Measurements from ENCODE around the gene POP7.

The POP7 gene

DNA sequence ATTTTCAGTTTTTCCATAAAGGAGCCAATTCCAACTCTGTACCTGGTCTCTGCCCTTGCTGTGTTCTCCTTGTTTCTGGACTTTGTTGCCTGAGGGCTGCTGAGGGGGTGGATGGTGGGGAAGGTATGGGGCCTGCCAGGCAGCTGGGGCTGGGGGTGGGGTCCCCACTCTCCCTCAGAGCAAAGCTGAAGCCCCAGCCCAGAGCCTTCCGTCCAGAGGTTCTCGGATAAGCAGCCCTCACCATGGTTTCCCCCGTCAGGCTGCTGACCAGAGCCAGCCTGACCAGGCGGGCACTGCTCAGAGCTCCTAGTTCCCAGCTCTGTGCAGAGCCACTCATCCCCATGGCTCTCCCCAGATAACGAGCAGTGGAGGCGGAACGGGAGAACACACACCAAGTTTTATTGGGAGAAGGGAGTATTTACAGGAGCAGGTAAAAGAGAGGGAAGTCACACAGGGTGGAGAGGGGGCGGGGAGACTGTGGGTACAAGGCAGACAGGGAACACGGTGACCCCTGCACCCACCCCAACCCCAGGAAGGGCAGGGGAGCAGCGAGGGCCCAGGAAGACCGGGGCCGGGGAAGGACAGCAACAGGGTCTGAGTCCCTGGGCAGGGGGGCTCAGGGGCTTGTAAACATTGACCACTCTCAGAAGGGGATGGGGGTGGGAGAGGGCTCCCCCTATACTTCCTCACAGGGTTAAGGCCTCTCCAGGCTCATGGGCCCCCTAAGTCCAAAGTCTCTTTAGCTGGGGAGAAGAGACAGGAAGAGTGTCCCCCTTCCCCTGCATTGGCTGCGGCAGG is 26.6 kb upstream of the POP7 start:
- DNase-seq: no peak

GRCh38 chr7:100679927-100680575 is 25.9 kb upstream of the POP7 start:
- DNase-seq: no peak

DNA sequence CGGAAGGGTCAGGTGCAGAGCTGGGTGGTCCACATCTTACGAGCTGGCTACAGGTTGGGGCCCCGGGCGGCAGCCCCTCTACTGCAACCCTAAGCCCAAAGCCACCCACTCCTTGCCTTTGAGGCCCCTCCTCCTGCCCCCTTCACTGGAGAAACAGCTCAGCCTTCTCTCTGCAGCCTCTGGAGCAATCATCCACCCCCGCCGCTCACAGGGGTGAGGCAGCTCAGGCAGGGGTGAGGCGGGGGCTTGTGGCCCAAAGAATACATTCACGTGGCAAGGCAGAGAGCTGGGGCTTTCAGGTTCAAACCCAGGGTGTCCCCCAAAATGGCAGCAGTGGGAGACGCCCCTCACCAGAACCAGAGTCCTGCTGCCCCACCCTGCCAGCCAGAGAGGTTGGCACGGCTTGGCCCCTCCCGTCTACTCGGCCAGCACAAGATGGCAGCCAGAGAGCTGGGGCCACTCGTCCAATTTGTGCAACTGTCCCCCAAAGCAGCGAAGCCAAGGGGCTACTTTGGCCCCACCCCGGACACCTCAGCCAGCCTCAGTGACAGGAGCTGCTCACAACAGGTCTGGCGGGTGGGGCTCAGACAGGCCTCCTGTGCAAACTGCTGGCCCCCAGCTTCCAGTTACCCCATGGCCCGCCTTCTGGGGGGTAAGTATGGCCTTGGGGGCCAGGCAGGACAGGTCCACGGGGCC is 25.2 kb upstream of the POP7 start:
- DNase-seq: no peak

DNA sequence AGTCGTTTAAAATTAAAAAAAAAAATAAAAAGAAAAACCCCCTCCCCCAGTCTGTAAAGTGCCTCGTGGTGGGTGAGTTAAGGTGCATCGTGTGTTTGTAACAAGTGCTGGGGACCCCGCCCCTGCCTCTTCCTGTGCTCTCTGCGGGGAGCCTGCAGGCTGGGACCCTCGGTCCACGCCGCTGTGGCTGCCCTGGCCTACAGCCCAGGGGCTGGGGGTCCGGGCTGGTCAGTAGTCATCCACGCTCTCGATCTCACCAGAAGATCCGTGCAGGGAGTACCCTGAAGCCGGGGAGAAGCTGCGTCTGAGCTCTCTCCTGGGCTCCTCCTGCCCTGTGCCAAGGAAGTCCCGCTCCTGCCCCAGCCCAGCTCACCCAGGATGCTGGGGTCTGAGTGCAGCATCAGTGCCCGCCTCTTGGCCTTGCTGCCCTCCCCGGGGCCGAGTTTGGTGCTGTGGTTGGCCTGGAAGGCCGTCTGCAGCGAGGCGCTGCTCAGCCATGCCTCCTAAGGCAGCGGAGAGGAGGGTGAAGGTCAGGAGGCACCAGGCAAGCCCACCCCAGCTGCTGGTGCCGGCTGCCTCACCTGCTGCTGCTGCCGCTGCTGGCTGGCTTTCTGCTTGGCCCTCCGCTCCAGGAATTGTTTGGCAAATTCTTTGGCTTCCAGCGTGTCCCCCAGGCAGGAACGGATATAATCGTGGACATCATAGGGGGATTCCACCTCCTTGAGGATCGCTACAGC is 24.3 kb upstream of the POP7 start:
- no peak for DNase-seq

GRCh38 chr7:100682228-100682741 is 23.6 kb upstream of the POP7 start:
- DNase-seq: no peak

DNA sequence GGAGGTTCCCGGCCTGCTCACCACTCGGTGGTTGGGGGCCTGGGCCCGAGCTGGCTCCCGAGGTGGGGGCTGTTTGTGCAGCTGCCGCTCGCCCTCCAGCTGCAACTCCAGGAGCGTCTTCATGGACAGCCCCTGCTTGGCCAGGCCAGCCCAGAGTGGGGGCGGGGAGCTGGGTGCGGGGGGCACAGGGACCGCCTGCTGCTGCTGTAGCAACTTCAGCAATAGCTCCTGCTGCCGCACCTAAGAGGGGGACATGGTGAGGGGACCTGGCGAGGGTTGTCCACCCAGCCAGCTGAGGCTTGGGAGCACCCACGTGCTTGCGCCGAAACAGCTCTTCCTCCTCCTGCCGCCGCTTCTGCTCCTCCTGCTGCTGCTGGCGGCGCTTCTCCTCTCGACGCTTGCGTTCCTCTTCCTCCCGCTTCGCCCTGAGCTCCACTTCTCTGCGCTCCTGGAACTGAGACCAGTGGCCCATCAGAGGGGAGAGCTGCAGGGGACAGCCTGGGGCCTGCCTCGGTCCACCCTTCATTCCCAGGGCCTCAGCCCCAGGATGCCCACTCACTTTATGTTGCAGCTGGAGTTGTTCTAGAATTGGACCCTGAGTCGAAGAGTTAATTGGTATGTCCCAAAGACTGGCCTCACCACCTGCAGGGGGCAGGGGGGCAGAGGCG is 22.8 kb upstream of the POP7 start:
- DNase-seq: no peak

DNA sequence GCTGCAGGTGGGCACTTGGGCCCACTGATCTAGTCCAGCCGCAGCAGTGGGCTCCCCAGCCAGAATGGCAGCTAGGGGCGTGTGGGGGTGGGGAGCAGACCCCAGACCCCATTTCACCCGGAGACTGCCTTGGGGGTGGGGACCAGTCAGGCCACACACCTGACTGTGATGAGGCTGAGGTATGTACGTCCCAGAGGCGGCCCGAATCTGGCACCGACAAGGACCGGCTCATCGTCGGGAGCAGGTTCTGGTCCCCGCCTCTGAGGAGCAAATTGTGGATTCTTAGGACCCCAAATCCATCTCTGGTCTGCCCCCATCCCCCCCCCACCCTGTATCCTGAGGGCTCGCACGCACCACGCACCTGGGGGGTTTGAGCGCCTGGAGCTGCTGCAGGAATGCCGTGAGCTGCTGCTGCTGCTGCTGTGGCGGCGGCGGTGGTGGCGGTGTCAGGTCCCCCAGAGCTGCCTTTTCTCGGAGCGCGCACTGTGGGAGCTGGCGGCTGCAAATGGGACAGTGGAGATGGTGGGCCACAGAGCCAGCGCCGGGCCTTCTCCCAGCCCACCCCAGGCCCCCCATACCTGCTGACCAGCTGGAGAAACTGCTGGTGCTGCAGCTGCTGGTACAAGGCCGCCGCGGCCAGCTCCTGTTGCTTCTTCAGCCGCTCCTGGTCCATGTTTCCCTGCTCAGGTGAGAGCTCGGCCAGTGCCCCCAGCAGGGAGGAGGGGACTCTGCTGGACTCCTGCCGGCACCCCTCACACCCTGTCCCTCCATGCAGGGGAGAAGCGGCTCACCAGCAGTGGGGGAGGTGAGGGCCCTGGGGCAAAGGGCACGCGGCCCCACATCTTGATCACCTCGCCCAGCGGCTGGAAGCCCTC is 22.0 kb upstream of the POP7 start:
- no peak for DNase-seq

DNA sequence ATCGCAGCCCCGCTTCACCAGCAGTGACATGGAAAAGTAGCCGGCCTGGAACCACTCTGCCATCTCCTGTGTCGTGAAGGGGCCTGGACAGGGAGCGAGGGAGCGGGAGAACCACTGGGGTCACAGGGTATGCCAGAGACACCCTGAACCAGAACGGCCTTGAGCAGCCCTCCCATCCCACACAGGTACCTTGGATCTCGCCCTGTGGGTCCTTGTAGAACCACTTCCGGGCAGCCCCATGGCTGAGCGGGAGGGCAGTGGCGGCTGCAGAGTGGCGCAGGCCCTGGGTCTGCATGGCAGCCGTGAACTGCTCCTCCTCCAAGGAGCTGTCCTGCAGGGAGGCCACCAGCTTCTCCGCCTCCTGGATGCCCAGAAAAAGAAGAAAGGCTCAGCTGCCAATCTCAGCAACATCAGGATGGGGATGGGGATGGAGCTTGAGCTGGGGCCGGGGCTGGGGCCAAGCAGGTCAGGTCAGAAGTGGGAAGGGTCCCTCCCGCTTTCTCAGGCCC is 21.3 kb upstream of the POP7 start:
- DNase-seq: no peak

- no peak for DNase-seq
Observed at GRCh38 chr7:100685049-100685605, 20.8 kb upstream of the POP7 start.

DNA sequence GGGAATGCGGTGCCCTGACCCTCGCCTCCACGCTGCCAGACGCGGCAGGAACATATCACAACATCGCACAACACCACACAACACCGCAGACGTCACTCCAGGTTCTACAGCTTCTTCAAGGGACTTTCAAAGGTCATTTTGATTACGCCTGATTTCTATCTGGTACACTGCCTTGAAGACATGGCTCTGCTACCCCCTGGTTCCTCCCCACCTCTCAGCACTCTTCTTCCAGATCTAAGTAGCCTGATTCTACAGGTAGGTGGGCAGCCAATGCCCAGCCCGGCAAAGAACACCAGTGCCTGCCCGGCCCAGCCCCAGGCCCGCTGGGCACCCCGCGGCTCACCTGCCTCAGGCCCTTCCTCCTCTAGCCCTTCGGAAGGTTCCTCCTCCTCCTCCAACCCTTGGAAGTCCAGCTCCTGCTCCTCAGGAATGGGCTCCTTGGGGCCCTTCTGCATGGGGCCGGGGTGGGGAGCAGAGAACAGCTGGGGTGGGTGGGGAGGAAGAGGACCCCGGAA is 20.2 kb upstream of the POP7 start:
- DNase-seq: no peak

GRCh38 chr7:100686201-100686821 is 19.6 kb upstream of the POP7 start:
- DNase-seq: no peak

DNA sequence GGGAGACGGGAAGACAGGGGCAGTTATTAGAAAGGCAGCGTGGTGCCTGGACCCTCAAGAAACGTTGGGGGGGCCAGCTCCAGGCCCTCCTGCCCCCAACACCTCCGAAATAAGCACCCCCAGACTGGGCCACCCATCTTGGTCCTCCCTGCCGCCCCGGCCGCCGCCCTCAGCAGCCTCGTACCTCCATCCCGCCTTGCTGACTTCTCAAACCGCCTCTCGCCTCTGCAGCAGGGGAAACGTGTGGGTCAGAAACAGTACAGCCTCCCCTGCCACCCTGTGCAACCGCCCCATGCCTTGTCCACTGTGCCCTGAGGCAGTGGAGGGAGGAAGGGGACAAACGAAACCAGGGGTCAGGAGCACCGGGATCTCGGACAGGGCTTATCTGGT is 19.1 kb upstream of the POP7 start:
- no peak for DNase-seq

DNA sequence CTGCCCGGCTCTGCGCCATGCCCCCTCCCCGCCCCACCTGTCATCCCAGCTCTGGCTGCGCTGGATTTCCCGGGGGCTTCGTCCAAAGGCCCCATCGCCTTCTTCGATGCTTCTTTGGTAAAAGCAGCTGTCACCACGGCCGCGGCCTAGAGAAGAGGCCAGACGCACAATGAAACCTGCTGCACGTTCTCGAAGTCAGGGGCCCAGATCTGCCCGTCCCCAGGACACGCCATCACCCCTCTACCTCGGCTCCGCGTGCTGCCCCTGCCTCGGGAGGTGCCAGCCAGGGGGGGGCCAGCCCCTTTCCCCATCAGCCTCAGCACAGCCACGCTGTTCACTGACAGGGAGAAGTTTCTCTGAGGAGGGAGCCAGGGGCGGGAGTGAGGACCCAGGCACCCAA is 18.7 kb upstream of the POP7 start:
- DNase-seq: no peak

DNA sequence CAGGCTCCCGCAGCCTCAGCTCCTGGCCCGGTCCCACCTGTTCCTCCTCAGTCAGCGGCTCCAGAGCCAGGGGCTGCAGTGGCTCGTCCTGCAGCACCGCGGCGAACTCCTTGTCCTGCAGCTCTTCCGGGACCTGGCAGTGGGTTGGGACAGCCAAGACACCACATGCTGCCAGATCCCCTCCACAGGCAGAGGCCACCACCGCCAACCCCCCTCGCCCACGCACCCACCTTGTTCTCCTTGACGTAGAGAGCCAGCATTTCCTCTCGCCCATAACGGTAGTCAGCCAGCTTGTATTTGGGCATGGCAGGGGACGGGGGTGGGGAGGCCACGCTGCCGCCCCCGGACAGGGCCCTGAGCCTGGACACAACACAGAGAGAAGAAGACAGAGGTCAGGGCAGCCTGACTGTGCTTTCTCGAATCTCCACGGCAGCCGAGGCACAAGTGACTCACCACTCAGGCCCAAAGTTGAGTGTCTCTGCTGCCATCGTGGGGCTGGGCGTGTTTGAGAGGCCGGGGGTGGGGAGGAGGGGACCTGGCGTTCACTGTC is 18.1 kb upstream of the POP7 start:
- DNase-seq: no peak

GRCh38 chr7:100688326-100688860 is 17.5 kb upstream of the POP7 start:
- DNase-seq: no peak

DNA sequence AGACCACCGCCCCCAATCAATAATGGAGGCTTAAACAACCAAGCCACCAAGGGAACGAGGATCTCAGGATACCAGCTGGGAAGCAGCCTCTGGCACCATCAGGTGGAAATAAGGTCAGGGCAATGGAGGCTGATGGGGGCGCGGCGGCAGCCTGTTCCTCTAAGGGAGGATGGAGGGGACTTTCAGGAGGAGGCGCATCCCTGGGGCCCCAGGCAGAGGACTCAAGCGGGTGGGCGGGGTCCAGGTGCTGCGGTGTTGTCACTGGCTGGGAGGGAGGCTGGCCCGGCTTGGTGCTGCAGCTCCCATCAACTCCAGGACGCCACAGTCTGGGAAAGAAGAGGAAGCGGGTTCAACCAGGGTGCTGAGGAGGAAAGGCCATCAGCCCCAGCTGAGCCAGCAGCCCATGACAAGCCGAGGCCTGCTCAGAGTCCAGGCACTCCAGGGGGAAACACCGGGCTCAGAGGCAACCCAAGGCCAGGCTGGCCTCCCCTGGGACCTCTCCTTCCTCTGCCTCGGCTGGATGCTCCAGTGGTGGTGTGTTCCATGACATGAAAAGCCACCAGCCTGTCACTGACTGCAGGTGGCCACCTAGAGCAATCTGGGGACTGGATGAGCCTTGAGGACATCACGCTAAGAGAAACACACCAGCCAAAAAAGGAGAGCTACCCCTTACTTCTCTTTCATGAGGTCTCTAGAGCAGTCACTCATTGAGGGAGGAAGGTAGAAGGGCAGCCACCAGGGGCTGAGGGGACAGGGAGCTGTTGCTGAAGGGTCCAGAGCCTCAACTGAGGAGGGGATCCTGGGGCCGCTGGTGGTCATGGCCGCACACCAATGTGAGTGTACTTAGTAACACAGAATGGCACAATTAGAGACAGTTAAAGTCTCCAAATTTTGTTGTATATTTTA is 16.4 kb upstream of the POP7 start:
- no peak for DNase-seq

GRCh38 chr7:100691676-100692577 is 14.0 kb upstream of the POP7 start:
- peak; percentile 81 for DNase-seq
